HepG2 (cell line): ENCODE data around the gene PHLDB1. TPM values are rescaled to one million over a fixed set of nuclear protein-coding genes. Genes with fewer than 3 reads are reported as not detected.
A peak's percentile ranks its signal among the peaks of the same experiment; 100 is the strongest.

Experiments
- DMTF1 ChIP-seq: sonication (generic); formaldehyde crosslinking; IDR thresholded peaks from 2 replicates; pipeline ENCODE4 v1.4.0; 2020; ENCODE audit warnings: mild to moderate bottlenecking, missing genetic modification reagents
- KIAA2018 ChIP-seq: sonication (generic); formaldehyde crosslinking; IDR thresholded peaks from 2 replicates; pipeline ENCODE4 v1.5.0; 2020; ENCODE audit warnings: mild to moderate bottlenecking, missing genetic modification reagents, borderline replicate concordance
- NPAS2 ChIP-seq: sonication (generic); formaldehyde crosslinking; IDR thresholded peaks from 2 replicates; pipeline ENCODE4 v1.8.0; 2022; ENCODE audit warnings: mild to moderate bottlenecking, missing genetic modification reagents, borderline replicate concordance
- STAT6 ChIP-seq: sonication (generic); formaldehyde crosslinking; IDR thresholded peaks from 2 replicates; pipeline ENCODE4 v1.4.0; 2020; ENCODE audit warnings: missing genetic modification reagents, mild to moderate bottlenecking, borderline replicate concordance
- TBX3 ChIP-seq: fragments of 450-650 bp; IDR thresholded peaks from 2 replicates; pipeline ENCODE4 v1.6.1; 2017; ENCODE audit warnings: antibody characterized with exemption, mild to moderate bottlenecking, inconsistent platforms, borderline replicate concordance
- ZHX1 ChIP-seq: sonication (generic); formaldehyde crosslinking; IDR thresholded peaks from 2 replicates; pipeline ENCODE4 v1.8.1; 2022; ENCODE audit warnings: low read depth, mild to moderate bottlenecking, missing genetic modification reagents
- ZNF335 ChIP-seq: sonication (generic); formaldehyde crosslinking; IDR thresholded peaks from 2 replicates; pipeline ENCODE4 v1.4.0; 2020; ENCODE audit warnings: missing genetic modification reagents
- ZNF414 ChIP-seq: sonication (generic); formaldehyde crosslinking; IDR thresholded peaks from 2 replicates; pipeline ENCODE4 v1.5.0; 2020; ENCODE audit warnings: missing genetic modification reagents
- ZNF576 ChIP-seq: sonication (generic); formaldehyde crosslinking; IDR thresholded peaks from 2 replicates; pipeline ENCODE4 v1.4.0; 2020; ENCODE audit warnings: mild to moderate bottlenecking, missing genetic modification reagents
- polyA plus RNA-seq, 8 experiments: library from polyadenylated mRNA; depleted of rRNA in 3 of 8; stranded (reverse) in 7 of 8; unstranded in 1 of 8; fragments of >200 nt; fragmentation: Illumina TruSeq in 4 of 8; extraction: Trizol in 4 of 8; gene quantifications; 2 replicates each; pipeline versions ENCODE4 v1.2.1 to v1.2.3, GENCODE V29; 2011 to 2016; ENCODE audit warnings: low read depth in 4 of 8, missing spikeins in 1 of 8, mixed read lengths in 1 of 8; ENCODE audit not compliant: insufficient read depth in 1 of 8
- total RNA-seq, 5 experiments: library from RNA; depleted of rRNA; stranded (reverse); fragments of >200 nt; fragmentation: Illumina TruSeq; extraction: Trizol; gene quantifications; 2 replicates each; pipeline ENCODE4 v1.2.3, GENCODE V29; 2016; ENCODE audit warnings: low read depth in 1 of 5

PHLDB1 gene
- total and polyA plus RNA-seq, 2 of the 13 experiments (the other 11 are each of a cell fraction or from before 2014, with no cell fraction given) = 13.8 to 14.2 TPM

GRCh38 chr11:118572061-118572980 is 35.1 kb upstream of the PHLDB1 start, which contains the start of gene ARCN1 (continued):
- no peak for TF ChIP-seq KIAA2018 (CRISPR knock-in tag)
- TF ChIP-seq ZHX1 (CRISPR knock-in tag) = no peak
- TF ChIP-seq ZNF335 (CRISPR knock-in tag) = no peak
- TF ChIP-seq DMTF1 (CRISPR knock-in tag) = no peak
- no peak for TF ChIP-seq TBX3
- peak; percentile 50; the same call in 1 of the 2 replicates for TF ChIP-seq ZNF414
- TF ChIP-seq STAT6 (CRISPR knock-in tag) = no peak
- no peak for TF ChIP-seq NPAS2 (CRISPR knock-in tag)
- no peak for TF ChIP-seq ZNF576 (CRISPR knock-in tag)
